Hypothalamus (tissue), 51 donors: ENCODE measurements around the gene BBS7.

Experiments used
- DNase-seq, 51 donors: peaks; one replicate each; lab custom pipeline; 2025; lab: John Stamatoyannopoulos, UW

BBS7 gene

DNA sequence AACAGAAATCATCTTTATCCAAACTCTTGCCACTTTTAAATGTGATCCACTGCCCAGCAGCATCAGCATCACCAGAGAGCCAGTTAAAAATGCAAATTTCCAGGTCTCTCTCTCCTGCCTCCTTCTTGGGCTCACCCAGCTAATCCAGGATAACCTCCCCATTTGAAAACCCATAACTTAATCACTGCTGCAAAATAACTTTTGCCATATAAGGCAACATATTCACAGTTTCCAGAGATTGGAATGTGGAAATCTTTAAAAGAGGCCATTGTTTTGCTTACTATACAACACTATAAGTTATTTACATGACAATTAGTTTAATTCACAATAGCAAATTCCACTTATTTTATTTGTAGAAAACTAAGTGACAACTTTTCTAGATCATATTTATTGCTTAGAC lies 74.0 kb downstream of the BBS7 start:
- no peak for DNase-seq

DNA sequence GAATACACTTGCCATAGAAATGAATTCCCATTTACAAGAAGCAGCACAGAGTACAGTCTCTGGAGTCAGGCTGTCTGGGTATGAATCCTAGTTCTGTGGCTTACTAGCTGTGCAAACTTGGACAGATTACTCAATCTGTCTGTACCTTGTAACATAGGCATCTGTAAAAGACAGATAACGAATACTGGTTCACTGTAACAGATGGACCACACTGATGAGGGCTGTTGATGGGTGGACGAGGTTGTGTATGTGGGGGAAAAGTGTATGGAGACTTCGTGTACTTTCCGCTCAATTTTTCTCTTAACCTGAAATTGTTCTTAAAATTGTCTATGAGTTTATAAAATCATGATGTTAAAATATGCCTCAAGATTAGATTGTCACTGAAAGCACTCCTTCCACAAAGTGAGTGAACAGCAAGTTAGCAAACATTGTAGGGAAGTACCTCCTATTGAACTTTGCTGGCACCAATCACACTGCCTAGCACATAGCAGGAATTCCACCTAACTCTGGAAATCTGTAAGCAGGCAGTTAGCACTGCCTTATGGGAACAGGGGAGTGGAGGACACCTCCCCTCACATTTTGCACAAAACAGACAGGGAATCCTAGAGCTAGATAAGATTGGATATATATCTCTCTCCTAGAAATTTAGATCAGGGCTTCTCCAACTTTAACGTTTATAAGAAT lies 75.6 kb downstream of the BBS7 start:
- no peak for DNase-seq

- no peak for DNase-seq
Measured at GRCh38 chr4:121792966-121793365, 77.3 kb downstream of the BBS7 start.

GRCh38 chr4:121791481-121791880 lies 78.8 kb downstream of the BBS7 start:
- no peak for DNase-seq

- no peak for DNase-seq
Measured at GRCh38 chr4:121790976-121791375, 79.3 kb downstream of the BBS7 start.

GRCh38 chr4:121789960-121790829 lies 80.1 kb downstream of the BBS7 start:
- DNase-seq = no peak

- DNase-seq = no peak
Measured at GRCh38 chr4:121789455-121789854, 80.8 kb downstream of the BBS7 start.

GRCh38 chr4:121788896-121789295 lies 81.4 kb downstream of the BBS7 start:
- no peak for DNase-seq

GRCh38 chr4:121786221-121786620 lies 84.1 kb downstream of the BBS7 start:
- no peak for DNase-seq

GRCh38 chr4:121785479-121785878 lies 84.8 kb downstream of the BBS7 start:
- DNase-seq = peak in 1 of 51 donors; percentile 39

- no peak for DNase-seq
Measured at GRCh38 chr4:121784975-121785374, 85.3 kb downstream of the BBS7 start.

- no peak for DNase-seq
Measured at GRCh38 chr4:121784401-121784800, 85.9 kb downstream of the BBS7 start.

GRCh38 chr4:121783210-121783609 lies 87.1 kb downstream of the BBS7 start:
- no peak for DNase-seq

DNA sequence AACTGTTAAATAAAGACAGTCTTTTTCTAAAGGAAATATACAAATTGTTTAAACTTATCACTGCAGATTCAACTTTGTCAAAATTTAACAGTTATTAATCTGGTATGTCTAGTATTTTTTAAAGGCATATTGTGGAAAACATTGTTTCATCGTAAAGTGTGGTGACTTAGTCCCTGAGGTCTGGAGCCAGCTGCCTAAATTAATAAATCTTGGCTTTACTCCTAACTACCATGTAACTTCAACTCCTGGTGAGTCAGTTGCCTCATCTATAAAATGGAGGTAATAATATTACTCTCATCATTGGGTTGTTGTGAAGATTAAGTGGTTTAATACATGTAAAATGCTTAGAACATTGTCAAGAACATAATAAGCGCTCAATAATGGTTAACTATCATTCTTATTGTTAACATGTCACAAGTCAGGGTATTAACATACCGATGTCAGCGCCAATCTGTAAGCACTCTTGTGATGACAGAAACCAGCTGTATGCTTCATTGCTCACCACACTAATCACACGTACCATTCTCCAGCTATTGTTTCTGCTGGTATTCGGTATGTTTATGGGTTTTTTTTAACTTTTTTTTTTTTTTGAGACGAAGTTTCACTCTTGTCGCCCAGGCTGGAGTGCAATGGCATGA lies 91.2 kb downstream of the BBS7 start:
- no peak for DNase-seq

DNA sequence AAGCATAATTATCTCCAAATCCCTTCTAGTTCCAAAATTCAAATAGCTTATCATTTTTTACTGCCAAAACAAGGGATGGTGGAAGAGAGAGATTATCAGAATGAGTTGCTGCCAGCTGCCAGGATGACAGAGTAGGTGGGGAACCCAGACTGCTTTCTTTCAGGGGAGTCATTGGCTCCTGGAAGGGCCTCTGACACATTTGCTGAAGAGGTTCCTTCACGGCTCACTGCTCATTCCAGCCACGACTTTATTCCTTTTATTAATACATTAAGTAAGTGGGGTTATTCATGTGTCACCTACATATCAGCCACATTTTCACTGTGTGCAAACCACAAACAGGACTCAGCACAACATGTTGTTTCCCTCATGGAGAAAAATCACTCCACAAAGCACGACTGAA lies 92.6 kb downstream of the BBS7 start:
- no peak for DNase-seq

- no peak for DNase-seq
Measured at GRCh38 chr4:121776610-121777401, 93.5 kb downstream of the BBS7 start.
